Glutamatergic neuron (in vitro differentiated cells): Measurements from ENCODE around the gene ABCA13. TPM values are rescaled to one million over a fixed set of nuclear protein-coding genes. Genes with fewer than 3 reads are reported as not detected.

ENCODE experiments used
- DNase-seq: peaks from one replicate; pipeline ENCODE4 v3.0.0; 2022
- H3K27ac Mint-ChIP-seq: one replicate; pipeline ENCODE4 v1.8.0; 2020; ENCODE audit warnings: mild to moderate bottlenecking, mixed read lengths, inconsistent platforms; ENCODE audit not compliant: unreplicated experiment
- H3K27me3 Mint-ChIP-seq: one replicate; pipeline ENCODE4 v1.8.0; 2020; ENCODE audit warnings: mild to moderate bottlenecking, moderate library complexity, mixed read lengths, inconsistent platforms; ENCODE audit not compliant: unreplicated experiment
- H3K36me3 Mint-ChIP-seq: one replicate; pipeline ENCODE4 v1.8.0; 2020; ENCODE audit warnings: mild to moderate bottlenecking, mixed read lengths, inconsistent platforms; ENCODE audit not compliant: unreplicated experiment
- H3K4me1 Mint-ChIP-seq: one replicate; pipeline ENCODE4 v1.8.0; 2020; ENCODE audit warnings: mild to moderate bottlenecking, low read depth, mixed read lengths, inconsistent platforms; ENCODE audit not compliant: unreplicated experiment
- H3K4me3 Mint-ChIP-seq: one replicate; pipeline ENCODE4 v1.8.0; 2020; ENCODE audit warnings: mild to moderate bottlenecking, mixed read lengths, inconsistent platforms; ENCODE audit not compliant: unreplicated experiment
- H3K9me3 Mint-ChIP-seq: one replicate; pipeline ENCODE4 v1.8.0; 2020; ENCODE audit warnings: mild to moderate bottlenecking, moderate library complexity, mixed read lengths, inconsistent platforms; ENCODE audit not compliant: unreplicated experiment
- CTCF ChIP-seq: fragments of 200-600 bp; sonication (generic); IDR thresholded peaks from one replicate; pipeline ENCODE4 v1.5.0; 2021; ENCODE audit not compliant: partially characterized antibody, unreplicated experiment
- total RNA-seq: library from RNA; stranded (reverse); fragmentation: NEBNext Ultra II Directional; extraction: Animal tissue kit (Norgen Biotek cat#: 25700); gene quantifications from one replicate; pipeline ENCODE4 v1.2.1, GENCODE V29; 2021; ENCODE audit not compliant: unreplicated experiment

Gene ABCA13
- total RNA-seq, 1 donor from 2014 or later, result 0.61 TPM

- DNase-seq, result no peak
- H3K27ac Mint-ChIP-seq, result no peak overlapping the region
- H3K4me3 Mint-ChIP-seq, result no peak overlapping the region
- no peaks in the 10 kb centered on the region for H3K36me3 Mint-ChIP-seq
- TF ChIP-seq CTCF, result no peak
- no peaks in the 10 kb centered on the region for H3K4me1 Mint-ChIP-seq
- no peaks in the 10 kb centered on the region for H3K9me3 Mint-ChIP-seq
- no peaks in the 10 kb centered on the region for H3K27me3 Mint-ChIP-seq
These were observed 90.4 kb downstream of the ABCA13 start for GRCh38 chr7:48261696-48262095.

GRCh38 chr7:48262606-48263310, 91.5 kb downstream of the ABCA13 start:
- Mint-ChIP-seq H3K27ac (no peak overlapping the region), H3K36me3 (no peaks in the 10 kb centered on the region), H3K4me1 (no peaks in the 10 kb centered on the region), H3K27me3 (no peaks in the 10 kb centered on the region), H3K9me3 (no peaks in the 10 kb centered on the region), H3K4me3 (no peak overlapping the region)
- no peak for DNase-seq
- TF ChIP-seq CTCF, result no peak

GRCh38 chr7:48263311-48263650, 92.0 kb downstream of the ABCA13 start:
- Mint-ChIP-seq H3K4me1 (no peaks in the 10 kb centered on the region), H3K27me3 (no peaks in the 10 kb centered on the region), H3K36me3 (no peaks in the 10 kb centered on the region), H3K9me3 (no peaks in the 10 kb centered on the region), H3K27ac (no peak overlapping the region), H3K4me3 (no peak overlapping the region)
- no peak for DNase-seq
- no peak for TF ChIP-seq CTCF

- no peak overlapping the region for H3K4me3 Mint-ChIP-seq
- no peaks in the 10 kb centered on the region for H3K36me3 Mint-ChIP-seq
- H3K9me3 Mint-ChIP-seq, result no peaks in the 10 kb centered on the region
- no peak for DNase-seq
- TF ChIP-seq CTCF, result no peak
- H3K27ac Mint-ChIP-seq, result no peak overlapping the region
- H3K27me3 Mint-ChIP-seq, result no peaks in the 10 kb centered on the region
- no peaks in the 10 kb centered on the region for H3K4me1 Mint-ChIP-seq
These were observed 97.8 kb downstream of the ABCA13 start for GRCh38 chr7:48269066-48269465.

GRCh38 chr7:48274662-48275061, 103.4 kb downstream of the ABCA13 start:
- no peak for TF ChIP-seq CTCF
- no peak overlapping the region for H3K4me3 Mint-ChIP-seq
- H3K4me1 Mint-ChIP-seq, result no peaks in the 10 kb centered on the region
- H3K36me3 Mint-ChIP-seq, result no peaks in the 10 kb centered on the region
- DNase-seq, result no peak
- no peaks in the 10 kb centered on the region for H3K27me3 Mint-ChIP-seq
- H3K9me3 Mint-ChIP-seq, result no peaks in the 10 kb centered on the region
- H3K27ac Mint-ChIP-seq, result no peak overlapping the region
